ENCODE results near the gene DLG2. TPM values are rescaled to one million over a fixed set of nuclear protein-coding genes. Genes with fewer than 3 reads are reported as not detected.
A peak's percentile ranks its signal among the peaks of the same experiment; 100 is the strongest.

The DLG2 gene
- polyA plus RNA-seq, 3 donors, result 0.24 to 0.39 TPM; not detected in 1

GRCh38 chr11:84564867-84565184, 1062.3 kb downstream of the DLG2 start:
- TF ChIP-seq, protein P1, sequence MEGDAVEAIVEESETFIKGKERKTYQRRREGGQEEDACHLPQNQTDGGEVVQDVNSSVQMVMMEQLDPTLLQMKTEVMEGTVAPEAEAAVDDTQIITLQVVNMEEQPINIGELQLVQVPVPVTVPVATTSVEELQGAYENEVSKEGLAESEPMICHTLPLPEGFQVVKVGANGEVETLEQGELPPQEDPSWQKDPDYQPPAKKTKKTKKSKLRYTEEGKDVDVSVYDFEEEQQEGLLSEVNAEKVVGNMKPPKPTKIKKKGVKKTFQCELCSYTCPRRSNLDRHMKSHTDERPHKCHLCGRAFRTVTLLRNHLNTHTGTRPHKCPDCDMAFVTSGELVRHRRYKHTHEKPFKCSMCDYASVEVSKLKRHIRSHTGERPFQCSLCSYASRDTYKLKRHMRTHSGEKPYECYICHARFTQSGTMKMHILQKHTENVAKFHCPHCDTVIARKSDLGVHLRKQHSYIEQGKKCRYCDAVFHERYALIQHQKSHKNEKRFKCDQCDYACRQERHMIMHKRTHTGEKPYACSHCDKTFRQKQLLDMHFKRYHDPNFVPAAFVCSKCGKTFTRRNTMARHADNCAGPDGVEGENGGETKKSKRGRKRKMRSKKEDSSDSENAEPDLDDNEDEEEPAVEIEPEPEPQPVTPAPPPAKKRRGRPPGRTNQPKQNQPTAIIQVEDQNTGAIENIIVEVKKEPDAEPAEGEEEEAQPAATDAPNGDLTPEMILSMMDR (IDR thresholded peaks at IDR 0.05), result peak; percentile 30

DNA sequence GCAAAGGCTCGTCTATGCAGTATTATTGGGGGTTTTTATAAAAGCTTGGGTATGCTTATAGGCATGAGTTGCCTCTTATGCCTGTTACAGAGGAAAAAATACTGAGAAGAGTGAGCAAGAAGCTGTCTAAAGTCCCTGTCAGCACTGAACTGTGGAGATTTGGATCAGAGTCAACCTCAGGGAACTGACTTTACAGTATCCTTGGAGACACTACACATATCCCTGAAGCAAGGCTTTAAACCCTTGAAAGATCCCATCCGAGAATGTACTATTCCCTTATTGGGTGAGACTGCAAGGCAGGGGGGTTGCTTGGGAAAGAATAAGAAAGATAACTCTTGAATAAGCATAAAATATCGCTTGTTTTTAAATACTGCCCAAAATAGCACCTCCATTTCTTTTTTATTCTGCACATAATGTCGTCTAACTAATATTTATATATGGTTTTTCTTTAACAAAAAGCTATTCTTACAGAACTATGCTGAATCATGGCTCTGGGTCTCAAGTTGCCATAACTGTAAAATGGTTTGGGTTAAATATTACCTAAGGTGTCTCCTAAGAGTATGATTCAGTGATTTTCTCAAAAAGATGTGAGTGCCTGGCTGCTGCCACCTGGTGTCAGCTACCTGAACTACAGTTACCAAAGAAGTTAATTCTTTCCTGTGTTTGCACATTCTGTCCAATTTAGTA, 1062.8 kb downstream of the DLG2 start:
- no peak overlapping the region for H3K4me2 ChIP-seq (replicated peaks; ENCODE audit: extremely low read depth, low read length, poor library complexity, severe bottlenecking)
- no peak overlapping the region for H3K4me3 ChIP-seq (replicated peaks in 1 of 3; ENCODE audit: low read depth in 2 of 3, low read length in 3 of 3)
- H3K79me2 ChIP-seq (ENCODE audit: insufficient read depth, low read length), result no peaks in the 10 kb centered on the region
- H3K9me3 ChIP-seq (replicated peaks in 1 of 2; ENCODE audit: control insufficient read depth in 1 of 2, insufficient read depth in 1 of 2, low read length in 2 of 2), result no peaks in the 10 kb centered on the region
- TF ChIP-seq, protein P1 (IDR thresholded peaks at IDR 0.05), result peak; percentile 93
- no peaks in the 10 kb centered on the region for H4K20me1 ChIP-seq (ENCODE audit: insufficient read depth, low read length)
- H2AFZ ChIP-seq (ENCODE audit: insufficient read depth, low read depth, low read length, poor library complexity, severe bottlenecking), result no peak overlapping the region
- no peak overlapping the region for H3K9ac ChIP-seq (ENCODE audit: insufficient read depth, low read length, poor library complexity, severe bottlenecking)
- no peaks in the 10 kb centered on the region for H3K36me3 Mint-ChIP-seq
- no peak overlapping the region for H3K27ac Mint-ChIP-seq
- peaks cover 0 to 5% (median 3%) of the 10 kb centered on the region in 7 donors for H3K9me3 Mint-ChIP-seq
- no peaks in the 10 kb centered on the region for H3K36me3 ChIP-seq (replicated peaks in 1 of 2; ENCODE audit: control insufficient read depth in 1 of 2, insufficient read depth in 2 of 2, low read length in 2 of 2)
- H3K4me1 Mint-ChIP-seq, result no peaks in the 10 kb centered on the region
- no peaks in the 10 kb centered on the region for H3K4me1 ChIP-seq (ENCODE audit: control insufficient read depth in 1 of 2, insufficient read depth in 2 of 2, low read length in 2 of 2)
- no peak overlapping the region for H3K27ac ChIP-seq (ENCODE audit: low read depth in 1 of 2, low read length in 2 of 2)
- H3K4me3 Mint-ChIP-seq, result no peak overlapping the region
- intact Hi-C loops (cut with micrococcal nuclease), result no loop called here
- peaks cover 0 to 2% (median 0%) of the 10 kb centered on the region in 3 donors for H3K27me3 Mint-ChIP-seq (ENCODE audit: low read depth in 3 of 3)
- DNase-seq, result peak in 2 of 3 donors; percentile 5 to 7
- WGBS (ENCODE audit: insufficient coverage), result no CpG with 5 or more reads among the region's 4 CpGs
- no peaks in the 10 kb centered on the region for H3K27me3 ChIP-seq (ENCODE audit: control insufficient read depth in 2 of 2, insufficient read depth in 2 of 2, low read length in 2 of 2)

More at GRCh38 chr11:84564867-84565184, 1062.3 kb downstream of the DLG2 start:
- Mint-ChIP-seq H3K4me3 (no peak overlapping the region), H3K4me1 (no peaks in the 10 kb centered on the region), H3K27ac (no peak overlapping the region), H3K27me3 (ENCODE audit: low read depth in 3 of 3) (peaks cover 0 to 2% (median 0%) of the 10 kb centered on the region in 3 donors), H3K9me3 (peaks cover 0 to 5% (median 3%) of the 10 kb centered on the region in 7 donors), H3K36me3 (no peaks in the 10 kb centered on the region)
- Histone ChIP-seq H4K20me1 (ENCODE audit: insufficient read depth, low read length) (no peaks in the 10 kb centered on the region), H3K27ac (ENCODE audit: low read depth in 1 of 2, low read length in 2 of 2) (no peak overlapping the region), H3K36me3 (replicated peaks in 1 of 2; ENCODE audit: control insufficient read depth in 1 of 2, insufficient read depth in 2 of 2, low read length in 2 of 2) (no peaks in the 10 kb centered on the region), H3K9ac (ENCODE audit: insufficient read depth, low read length, poor library complexity, severe bottlenecking) (no peak overlapping the region), H3K27me3 (ENCODE audit: control insufficient read depth in 2 of 2, insufficient read depth in 2 of 2, low read length in 2 of 2) (no peaks in the 10 kb centered on the region), H3K4me3 (replicated peaks in 1 of 3; ENCODE audit: low read depth in 2 of 3, low read length in 3 of 3) (no peak overlapping the region), H3K4me2 (replicated peaks; ENCODE audit: extremely low read depth, low read length, poor library complexity, severe bottlenecking) (no peak overlapping the region), H3K4me1 (ENCODE audit: control insufficient read depth in 1 of 2, insufficient read depth in 2 of 2, low read length in 2 of 2) (no peaks in the 10 kb centered on the region), H3K79me2 (ENCODE audit: insufficient read depth, low read length) (no peaks in the 10 kb centered on the region), H3K9me3 (replicated peaks in 1 of 2; ENCODE audit: control insufficient read depth in 1 of 2, insufficient read depth in 1 of 2, low read length in 2 of 2) (no peaks in the 10 kb centered on the region), H2AFZ (ENCODE audit: insufficient read depth, low read depth, low read length, poor library complexity, severe bottlenecking) (no peak overlapping the region)
- intact Hi-C loops (cut with micrococcal nuclease), result no loop called here
- DNase-seq, result no peak

Measured in CD14-positive monocyte (primary cell).